GM19467 (cell line): Measurements from ENCODE around the gene C21orf58.

ENCODE experiments used
- ATAC-seq: cut with Tn5 transposase; IDR thresholded peaks from one replicate; pipeline ENCODE4 v1.9.1; 2021; ENCODE audit warnings: mild to moderate bottlenecking, moderate library complexity; ENCODE audit not compliant: unreplicated experiment

The C21orf58 gene

GRCh38 chr21:46264690-46265144, 59.0 kb downstream of the C21orf58 start:
- no peak for ATAC-seq

GRCh38 chr21:46264046-46264689, 59.5 kb downstream of the C21orf58 start:
- no peak for ATAC-seq

GRCh38 chr21:46256501-46256994, 67.1 kb downstream of the C21orf58 start:
- ATAC-seq: no peak

- ATAC-seq: no peak
Measured at GRCh38 chr21:46255758-46256337, 67.8 kb downstream of the C21orf58 start.

- ATAC-seq: no peak
Measured at GRCh38 chr21:46255166-46255565, 68.5 kb downstream of the C21orf58 start.

GRCh38 chr21:46254208-46254975, 69.3 kb downstream of the C21orf58 start:
- ATAC-seq: peak; percentile 37

- ATAC-seq: peak; percentile 49
Measured at GRCh38 chr21:46253610-46254124, 70.0 kb downstream of the C21orf58 start.

GRCh38 chr21:46252840-46253239, 70.8 kb downstream of the C21orf58 start:
- ATAC-seq: no peak
